Parathyroid adenoma (tissue), 2 donors: ENCODE results near the gene TNFRSF8.

Experiments
- H2AFZ ChIP-seq: fragments of 300-600 bp; sonication (generic); one replicate; pipeline ENCODE4 v1.7.0; 2017; ENCODE audit warnings: antibody characterized with exemption, mild to moderate bottlenecking
- H3K27ac ChIP-seq: fragments of 300-600 bp; sonication (generic); one replicate; pipeline ENCODE4 v1.7.0; 2017
- H3K27me3 ChIP-seq: fragments of 300-600 bp; sonication (generic); one replicate; pipeline ENCODE4 v1.7.0; 2017; ENCODE audit warnings: low read length; ENCODE audit not compliant: control insufficient read depth, insufficient read depth
- H3K36me3 ChIP-seq: fragments of 300-600 bp; sonication (generic); one replicate; pipeline ENCODE4 v1.7.0; 2017; ENCODE audit warnings: low read length; ENCODE audit not compliant: control insufficient read depth, insufficient read depth
- H3K4me1 ChIP-seq: fragments of 300-600 bp; sonication (generic); one replicate; pipeline ENCODE4 v1.7.0; 2017; ENCODE audit warnings: control low read depth
- H3K4me2 ChIP-seq: fragments of 300-600 bp; sonication (generic); one replicate; pipeline ENCODE4 v1.7.0; 2017; ENCODE audit warnings: low read length
- H3K4me3 ChIP-seq: fragments of 300-600 bp; sonication (generic); one replicate; pipeline ENCODE4 v1.7.0; 2017; ENCODE audit warnings: low read depth, low read length
- H3K79me2 ChIP-seq: fragments of 300-600 bp; sonication (generic); one replicate; pipeline ENCODE4 v1.7.0; 2017; ENCODE audit warnings: control low read depth
- H3K9ac ChIP-seq: fragments of 300-600 bp; sonication (generic); one replicate; pipeline ENCODE4 v1.7.0; 2017; ENCODE audit warnings: mild to moderate bottlenecking
- H3K9me3 ChIP-seq: fragments of 300-600 bp; sonication (generic); one replicate; pipeline ENCODE4 v1.7.0; 2017; ENCODE audit warnings: low read length; ENCODE audit not compliant: control insufficient read depth
- CTCF ChIP-seq: fragments of 300-600 bp; sonication (generic); IDR thresholded peaks from one replicate; pipeline ENCODE4 v1.7.0; 2017; ENCODE audit warnings: antibody characterized with exemption, mild to moderate bottlenecking
- donor health status: primary hyperparathyroidism.

TNFRSF8 gene

GRCh38 chr1:12082988-12083387 lies 19.9 kb downstream of the TNFRSF8 start:
- Histone ChIP-seq H3K36me3 (no peaks in the 10 kb centered on the region), H3K27ac (no peak overlapping the region), H3K27me3 (no peaks in the 10 kb centered on the region), H3K4me2 (no peak overlapping the region), H2AFZ (no peak overlapping the region), H3K4me1 (no peaks in the 10 kb centered on the region), H3K9ac (no peak overlapping the region), H3K9me3 (no peaks in the 10 kb centered on the region), H3K4me3 (no peak overlapping the region), H3K79me2 (no peaks in the 10 kb centered on the region)
- no peak for TF ChIP-seq CTCF

GRCh38 chr1:12083766-12084165 lies 20.7 kb downstream of the TNFRSF8 start:
- no peak overlapping the region for H3K4me2 ChIP-seq
- H3K36me3 ChIP-seq: no peaks in the 10 kb centered on the region
- no peak overlapping the region for H3K4me3 ChIP-seq
- no peaks in the 10 kb centered on the region for H3K79me2 ChIP-seq
- no peaks in the 10 kb centered on the region for H3K27me3 ChIP-seq
- no peak overlapping the region for H3K27ac ChIP-seq
- no peak overlapping the region for H2AFZ ChIP-seq
- H3K9ac ChIP-seq: no peak overlapping the region
- H3K4me1 ChIP-seq: no peaks in the 10 kb centered on the region
- H3K9me3 ChIP-seq: no peaks in the 10 kb centered on the region
- TF ChIP-seq CTCF: no peak

- H2AFZ ChIP-seq: no peak overlapping the region
- no peaks in the 10 kb centered on the region for H3K79me2 ChIP-seq
- no peak for TF ChIP-seq CTCF
- no peaks in the 10 kb centered on the region for H3K36me3 ChIP-seq
- no peak overlapping the region for H3K27ac ChIP-seq
- H3K9me3 ChIP-seq: no peaks in the 10 kb centered on the region
- no peaks in the 10 kb centered on the region for H3K27me3 ChIP-seq
- H3K4me3 ChIP-seq: no peak overlapping the region
- no peak overlapping the region for H3K4me2 ChIP-seq
- no peak overlapping the region for H3K9ac ChIP-seq
- no peaks in the 10 kb centered on the region for H3K4me1 ChIP-seq
Measured at GRCh38 chr1:12085643-12086260, 22.6 kb downstream of the TNFRSF8 start.

- H3K36me3 ChIP-seq: no peaks in the 10 kb centered on the region
- H2AFZ ChIP-seq: no peak overlapping the region
- TF ChIP-seq CTCF: no peak
- H3K4me1 ChIP-seq: no peaks in the 10 kb centered on the region
- H3K9ac ChIP-seq: no peak overlapping the region
- no peak overlapping the region for H3K4me3 ChIP-seq
- H3K9me3 ChIP-seq: no peaks in the 10 kb centered on the region
- H3K79me2 ChIP-seq: no peaks in the 10 kb centered on the region
- no peaks in the 10 kb centered on the region for H3K27me3 ChIP-seq
- H3K4me2 ChIP-seq: no peak overlapping the region
- H3K27ac ChIP-seq: no peak overlapping the region
Measured at GRCh38 chr1:12087797-12088314, 24.8 kb downstream of the TNFRSF8 start.

GRCh38 chr1:12088607-12089006 lies 25.5 kb downstream of the TNFRSF8 start:
- Histone ChIP-seq H3K27me3 (no peaks in the 10 kb centered on the region), H3K27ac (no peak overlapping the region), H3K36me3 (no peaks in the 10 kb centered on the region), H3K4me2 (no peak overlapping the region), H2AFZ (no peak overlapping the region), H3K79me2 (no peaks in the 10 kb centered on the region), H3K9ac (no peak overlapping the region), H3K4me1 (no peaks in the 10 kb centered on the region), H3K4me3 (no peak overlapping the region), H3K9me3 (no peaks in the 10 kb centered on the region)
- TF ChIP-seq CTCF: no peak
